Measurements from ENCODE around the gene FIBP. TPM values are rescaled to one million over a fixed set of nuclear protein-coding genes. Genes with fewer than 3 reads are reported as not detected.

FIBP gene
- total and polyA plus RNA-seq, 2 of the 4 experiments (the other 2 are of a cell fraction): 141 to 182 TPM

- TF ChIP-seq BHLHE40 (IDR thresholded peaks at IDR 0.05; ENCODE audit: low read depth, low read length): no peak
- no peak for TF ChIP-seq MAZ (IDR thresholded peaks at IDR 0.05; ENCODE audit: borderline replicate concordance, low read depth, low read length)
These were observed 16.3 kb downstream of the FIBP start (continued) for GRCh38 chr11:65871811-65872548.
